GM12872 (cell line): ENCODE results near the gene CTIF.

Source experiments
- CTCF ChIP-seq: IDR thresholded peaks from 3 replicates; pipeline ENCODE4 v1.5.1; 2011; ENCODE audit warnings: low read depth, mild to moderate bottlenecking, low read length, moderate library complexity; ENCODE audit not compliant: insufficient read depth

The CTIF gene

GRCh38 chr18:48848641-48849143 lies 309.9 kb downstream of the CTIF start:
- TF ChIP-seq CTCF: no peak

GRCh38 chr18:48850822-48851598 lies 312.2 kb downstream of the CTIF start:
- no peak for TF ChIP-seq CTCF

GRCh38 chr18:48851599-48851960 lies 312.7 kb downstream of the CTIF start:
- TF ChIP-seq CTCF: no peak

- no peak for TF ChIP-seq CTCF
Observed at GRCh38 chr18:48852292-48852691, 313.5 kb downstream of the CTIF start.

GRCh38 chr18:48852794-48853193 lies 314.0 kb downstream of the CTIF start:
- no peak for TF ChIP-seq CTCF

- no peak for TF ChIP-seq CTCF
Observed at GRCh38 chr18:48853588-48853987, 314.8 kb downstream of the CTIF start.

- TF ChIP-seq CTCF: no peak
Observed at GRCh38 chr18:48854780-48855179, 315.9 kb downstream of the CTIF start.
